Stimulated activated CD4-positive, alpha-beta T cell treated with anti-CD3 and anti-CD28 coated beads, Interleukin-12 subunit alpha, Interleukin-12 subunit beta, amount 100 ng/mL, for 24 hours (primary cell): ENCODE results near the gene TEKT2.

Experiments
- DNase-seq, 2 experiments: peaks; one replicate each; pipeline ENCODE4 v3.0.0-alpha.2; 2020; ENCODE audit warnings: low read depth in 2 of 2

The TEKT2 gene

DNA sequence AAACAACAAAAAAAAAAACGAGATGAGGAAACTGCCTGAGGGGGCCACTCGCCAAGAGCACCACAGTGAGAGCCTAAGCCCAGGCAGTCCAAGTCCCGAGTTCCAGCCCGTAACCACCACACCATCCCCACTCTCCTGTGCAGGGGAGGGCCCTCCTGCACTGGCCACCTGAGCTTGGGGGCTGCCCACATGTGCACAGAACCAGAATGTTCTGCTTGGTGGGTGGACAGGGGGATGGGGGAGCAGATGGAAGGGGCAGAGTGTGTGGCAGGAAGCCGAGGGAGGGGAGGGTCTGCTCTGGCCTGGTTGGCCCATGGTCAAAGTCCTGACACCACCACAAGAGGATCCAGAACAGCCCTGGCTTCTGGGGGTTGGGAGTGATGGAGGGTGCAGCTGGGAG, 22.4 kb downstream of the TEKT2 start:
- DNase-seq = no peak

DNA sequence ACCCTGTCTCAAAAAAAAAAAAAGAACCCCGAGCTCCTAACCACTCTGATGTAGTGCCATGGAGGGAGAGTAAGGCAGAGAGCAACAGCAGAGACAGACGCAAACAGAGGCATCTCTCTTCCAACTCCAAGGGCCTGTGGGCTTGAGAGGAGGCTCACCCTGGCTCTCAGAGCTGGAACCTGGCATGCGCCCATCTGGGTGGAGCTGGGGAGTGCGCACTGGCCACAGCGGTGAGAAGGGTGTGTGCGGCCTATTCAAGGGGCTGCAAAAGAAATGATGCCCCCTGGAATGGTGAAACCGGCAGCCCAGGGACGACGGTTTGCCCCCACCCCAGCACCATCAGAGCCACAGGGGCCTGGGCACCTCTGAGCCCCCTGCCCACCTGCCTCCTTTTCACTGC, 23.5 kb downstream of the TEKT2 start:
- DNase-seq = no peak

- no peak for DNase-seq
Observed at GRCh38 chr1:36108314-36108713, 24.4 kb downstream of the TEKT2 start.

GRCh38 chr1:36109041-36109679, 25.3 kb downstream of the TEKT2 start:
- DNase-seq = no peak

GRCh38 chr1:36111151-36111550, 27.3 kb downstream of the TEKT2 start:
- no peak for DNase-seq

GRCh38 chr1:36112823-36113222, 28.9 kb downstream of the TEKT2 start:
- no peak for DNase-seq

GRCh38 chr1:36114371-36114770, 30.5 kb downstream of the TEKT2 start:
- no peak for DNase-seq

DNA sequence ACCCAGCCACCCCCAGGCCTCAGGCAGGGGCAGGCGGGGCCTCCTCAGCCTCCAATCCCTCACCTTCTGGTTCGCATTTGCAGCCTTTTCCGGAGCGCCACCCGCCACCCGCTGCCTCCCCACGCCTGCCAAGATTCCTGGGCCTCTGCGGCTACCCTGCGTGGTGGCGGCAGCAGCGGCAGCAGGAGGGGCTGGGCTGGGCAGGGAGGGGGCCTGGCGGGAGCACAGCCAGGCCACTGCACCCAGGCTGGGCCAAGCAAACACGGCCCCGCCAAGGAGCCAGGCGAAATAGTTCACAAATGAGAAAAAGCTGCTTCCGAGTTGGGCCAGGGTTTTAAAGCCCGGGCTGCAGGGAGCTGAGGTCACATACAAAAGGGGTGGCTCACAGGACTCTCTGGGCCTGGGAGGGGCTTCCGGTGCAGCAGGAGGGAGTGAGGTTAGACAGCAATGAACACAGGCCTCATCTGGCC, 31.3 kb downstream of the TEKT2 start:
- no peak for DNase-seq

GRCh38 chr1:36115931-36116330, 32.0 kb downstream of the TEKT2 start:
- no peak for DNase-seq

GRCh38 chr1:36116901-36117300, 33.0 kb downstream of the TEKT2 start:
- DNase-seq = no peak

- no peak for DNase-seq
Observed at GRCh38 chr1:36118447-36119204, 34.7 kb downstream of the TEKT2 start.

GRCh38 chr1:36119456-36119855, 35.6 kb downstream of the TEKT2 start:
- no peak for DNase-seq

GRCh38 chr1:36122062-36123030, 38.5 kb downstream of the TEKT2 start:
- no peak for DNase-seq

DNA sequence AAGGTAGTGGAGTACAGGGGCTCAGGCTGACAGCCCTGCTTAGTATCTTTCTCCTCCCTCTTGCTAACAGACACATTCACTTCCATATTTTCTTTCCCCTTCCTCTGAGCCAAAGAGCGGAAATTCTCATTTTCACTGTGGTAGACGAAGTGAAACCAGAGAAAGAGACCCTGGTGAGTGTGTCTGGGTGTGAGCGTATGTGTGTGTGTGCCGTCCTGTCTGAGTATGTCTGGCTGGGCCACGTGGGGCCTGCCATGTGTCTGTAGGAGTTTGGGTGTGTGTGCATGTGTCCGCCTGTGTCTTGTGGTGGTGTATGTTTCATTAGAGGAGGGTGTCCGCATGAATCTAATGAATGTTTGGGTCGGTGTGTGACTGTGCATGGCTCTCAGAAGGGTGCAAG, 39.5 kb downstream of the TEKT2 start:
- no peak for DNase-seq

DNA sequence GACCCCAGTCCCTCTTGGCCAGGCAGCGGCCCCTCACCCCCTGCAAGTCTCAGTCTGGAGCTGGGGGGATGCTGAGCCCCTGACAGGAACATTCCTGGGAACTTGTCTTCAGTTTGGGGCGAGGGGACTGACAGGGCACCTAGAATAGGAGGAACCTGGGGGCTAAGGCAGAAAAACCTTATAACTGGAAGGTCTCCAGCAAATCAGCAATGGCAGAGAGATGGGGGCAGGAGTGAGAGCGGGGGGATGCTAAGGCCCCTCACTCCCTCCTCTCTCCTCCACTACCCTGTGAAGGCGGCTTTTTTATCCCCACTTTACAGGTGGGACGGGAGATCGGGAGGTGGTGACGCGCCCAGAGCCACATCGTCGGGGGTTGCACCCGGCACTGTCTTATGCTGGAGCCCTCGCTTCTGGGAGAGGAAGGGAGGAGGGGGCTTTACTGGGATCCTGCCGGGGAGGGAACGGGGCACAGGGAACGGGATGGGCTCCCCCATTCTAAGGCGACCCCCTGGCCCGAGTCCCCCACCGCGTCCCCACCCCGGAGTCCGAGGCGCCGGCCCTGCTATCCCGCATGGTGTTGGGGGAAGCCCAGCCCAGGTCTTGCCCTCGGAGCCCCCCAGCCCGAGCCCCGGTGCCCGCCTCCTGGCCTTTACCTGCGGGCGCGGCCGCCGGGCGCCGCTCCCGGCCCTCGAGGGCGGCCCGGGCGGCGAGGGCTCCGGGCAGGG, 40.7 kb downstream of the TEKT2 start:
- no peak for DNase-seq

DNA sequence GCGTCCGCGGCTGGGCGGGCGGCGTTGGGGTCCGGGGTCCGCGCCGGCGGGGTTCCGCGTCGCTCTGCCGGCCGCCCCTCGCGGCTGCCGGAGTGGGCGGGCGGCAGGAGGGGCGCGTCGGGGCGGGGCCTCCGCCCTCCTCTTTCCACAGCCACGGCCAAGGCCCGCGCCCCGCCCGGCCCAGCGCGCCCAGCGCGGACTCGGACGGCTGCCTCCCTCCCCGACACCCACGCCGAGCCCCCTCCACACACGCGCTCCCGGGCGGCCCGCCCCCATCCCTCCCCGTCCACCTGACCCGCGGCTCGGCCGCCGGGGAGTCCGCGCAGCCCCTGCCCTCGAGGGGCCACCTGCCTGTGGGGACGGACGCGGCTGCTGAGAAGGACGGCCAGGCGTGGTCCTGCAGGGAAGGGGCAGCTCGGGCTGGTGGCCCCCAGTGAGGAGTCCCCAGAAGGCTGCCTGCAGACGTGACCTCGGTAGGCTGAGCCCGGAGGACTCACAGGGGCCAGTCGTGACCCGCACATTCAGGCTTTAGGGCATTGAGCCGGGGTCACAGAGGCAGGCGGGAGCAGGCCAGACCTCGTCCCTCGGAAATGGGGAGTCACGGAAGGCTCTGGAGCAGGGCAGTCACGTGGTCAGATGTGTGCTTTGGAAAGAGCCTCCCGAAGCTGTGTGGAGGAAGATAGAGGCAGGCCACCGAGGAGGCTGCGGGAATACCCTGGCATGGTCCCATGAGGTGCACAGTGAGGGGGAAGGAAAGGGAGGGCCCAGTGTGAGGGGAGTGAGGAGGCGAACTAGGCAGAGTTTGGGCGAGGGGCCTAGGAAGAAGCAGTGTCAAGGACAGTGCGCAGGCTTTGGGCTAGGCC, 41.5 kb downstream of the TEKT2 start, which contains the start of gene COL8A2:
TSS of gene COL8A2 (minus strand) at position 94 of the 863 bp plus-strand sequence. CDS start 24,980 bp downstream, outside the sequence.
- DNase-seq = no peak

GRCh38 chr1:36126005-36126716, 42.3 kb downstream of the TEKT2 start:
- no peak for DNase-seq

DNA sequence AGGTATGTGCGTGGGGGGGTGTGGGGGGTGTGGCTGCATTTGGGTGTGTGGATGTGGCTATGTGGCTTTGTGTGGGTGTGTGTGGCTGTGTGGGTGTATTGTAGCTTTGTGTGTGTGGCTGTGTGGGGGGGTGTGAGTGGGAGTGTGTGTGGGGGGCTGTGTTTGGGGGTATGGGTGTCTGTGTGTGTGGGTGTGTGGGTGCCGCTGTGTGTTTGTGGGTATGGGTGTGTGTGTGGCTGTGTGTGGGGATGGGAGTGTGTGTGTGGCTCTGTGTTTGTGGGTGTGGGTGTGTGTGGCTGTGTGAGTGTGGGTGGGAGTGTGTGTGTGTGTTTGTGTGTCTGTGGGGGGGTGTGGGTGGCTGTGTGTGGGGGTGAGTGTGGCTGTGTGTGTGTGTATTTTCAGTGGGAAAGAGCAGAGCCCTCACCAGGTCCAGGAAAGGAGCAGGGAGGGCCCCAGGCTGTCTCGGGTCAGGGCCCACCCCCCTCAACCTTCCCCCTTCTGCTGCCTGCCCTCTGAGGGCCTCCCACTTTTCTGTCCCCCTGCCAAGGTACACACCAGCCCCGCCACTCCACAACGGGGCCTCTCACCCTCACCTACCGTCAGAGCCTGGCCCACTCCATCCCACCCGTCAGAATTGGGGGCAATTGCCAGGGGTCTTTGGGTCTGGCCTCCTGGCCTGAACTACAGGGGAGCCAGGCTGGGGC, 43.1 kb downstream of the TEKT2 start:
- no peak for DNase-seq
